Measurements from ENCODE around the gene PSIP1. TPM values are rescaled to one million over a fixed set of nuclear protein-coding genes. Genes with fewer than 3 reads are reported as not detected.
A peak's percentile ranks its signal among the peaks of the same experiment; 100 is the strongest.
"Not testable (repeated sequence)": the region's sequence is repeated elsewhere in the genome, so short reads cannot be mapped to it uniquely, and the experiment has no call there.

Gene PSIP1
- total RNA-seq, 1 donor from 2014 or later = 183 TPM

DNA sequence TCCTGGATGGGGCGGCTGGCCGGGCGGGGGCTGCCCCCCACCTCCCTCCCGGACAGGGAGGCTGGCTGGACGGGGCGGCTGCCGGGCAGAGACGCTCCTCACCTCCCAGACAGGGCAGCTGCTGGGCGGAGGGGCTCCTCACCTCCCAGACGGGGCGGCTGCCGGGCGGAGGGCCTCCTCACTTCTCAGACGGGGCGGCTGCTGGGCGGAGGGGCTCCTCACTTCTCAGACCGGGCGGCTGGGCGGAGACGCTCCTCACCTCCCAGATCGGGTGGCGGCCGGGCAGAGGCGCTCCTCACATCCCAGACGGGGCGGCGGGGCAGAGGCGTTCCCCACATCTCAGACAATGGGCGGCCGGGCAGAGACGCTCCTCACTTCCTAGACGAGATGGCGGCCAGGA is 68.5 kb downstream of the PSIP1 start:
- not testable (repeated sequence) for DNase-seq (ENCODE audit: low spot score in 2 of 2); FAIRE-seq

DNA sequence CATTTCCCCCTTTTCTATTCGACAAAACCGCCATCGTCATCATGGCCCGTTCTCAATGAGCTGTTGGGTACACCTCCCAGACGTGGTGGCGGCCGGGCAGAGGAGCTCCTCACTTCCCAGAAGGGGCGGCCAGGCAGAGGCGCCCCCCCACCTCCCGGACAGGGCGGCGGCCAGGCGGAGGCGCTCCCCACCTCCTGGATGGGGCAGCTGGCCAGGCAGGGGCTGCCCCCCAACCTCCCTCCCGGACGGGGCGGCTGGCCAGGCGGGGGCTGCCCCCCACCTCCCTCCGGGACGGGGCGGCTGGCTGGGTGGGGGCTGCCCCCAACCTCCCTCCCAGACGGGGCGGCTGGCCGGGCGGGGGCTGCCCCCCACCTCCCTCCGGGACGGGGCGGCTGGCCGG is 68.9 kb downstream of the PSIP1 start:
- not testable (repeated sequence) for FAIRE-seq

DNA sequence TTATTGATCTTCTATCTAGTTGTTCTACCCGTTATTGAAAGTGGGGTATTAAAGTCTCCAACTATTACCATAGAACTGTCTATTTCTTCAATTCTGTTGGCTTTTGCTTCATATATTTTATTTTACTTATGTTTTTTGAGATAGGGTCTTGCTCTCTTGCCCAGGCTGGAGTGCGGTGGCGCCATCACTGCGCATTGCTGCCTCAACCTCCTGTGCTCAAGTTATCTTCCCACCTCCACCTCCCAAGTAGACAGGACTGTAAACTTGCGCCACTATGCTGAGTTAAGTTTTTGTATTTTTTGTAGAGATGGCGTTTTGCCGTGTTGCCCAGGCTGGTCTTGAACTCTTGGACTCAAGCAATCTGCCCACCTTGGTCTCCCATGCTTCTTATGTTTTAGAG is 71.9 kb downstream of the PSIP1 start:
- FAIRE-seq (no peak), DNase-seq (ENCODE audit: low spot score in 2 of 2) (no peak)

More for the DNA sequence above, 68.9 kb downstream of the PSIP1 start:
- not testable (repeated sequence) for DNase-seq (ENCODE audit: low spot score in 2 of 2)

DNA sequence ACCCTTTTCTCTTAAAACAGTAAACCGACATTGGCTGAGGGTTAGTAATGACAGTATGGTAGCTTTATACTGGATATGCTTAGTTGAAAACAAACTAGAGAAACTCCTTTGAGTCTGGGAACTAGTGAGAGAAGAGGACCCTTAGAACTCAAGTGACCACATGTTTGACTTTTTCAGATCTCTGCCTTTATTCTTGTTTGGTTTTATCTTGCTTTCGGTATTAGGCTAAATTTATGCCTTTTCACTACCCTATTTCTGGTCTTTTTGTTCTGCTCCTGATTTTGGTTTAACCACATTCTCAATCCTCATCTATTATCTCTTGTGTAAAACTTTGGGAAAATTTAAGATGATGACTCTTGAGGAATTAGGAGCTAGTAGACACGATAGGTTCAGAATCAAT is 77.1 kb downstream of the PSIP1 start:
- DNase-seq (ENCODE audit: low spot score in 2 of 2) = no peak
- FAIRE-seq = no peak

DNA sequence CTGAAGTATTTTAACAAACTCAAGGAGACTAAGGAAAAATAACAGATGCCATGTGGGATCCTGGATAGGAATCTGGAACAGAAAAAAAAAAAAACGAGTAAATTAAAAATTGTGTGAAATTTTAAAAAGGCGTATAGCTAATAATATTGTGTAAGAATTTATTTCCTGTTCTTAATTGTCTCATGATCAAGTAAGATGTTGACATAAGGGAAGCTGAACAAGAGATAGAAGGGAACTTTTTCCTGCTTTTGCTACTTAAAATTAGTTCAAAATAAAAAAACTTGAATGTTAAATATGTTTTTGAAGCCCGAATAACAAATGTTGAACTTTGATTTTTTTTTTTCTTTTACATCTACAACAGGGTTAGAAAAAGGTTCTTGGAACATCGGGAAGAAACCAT is 77.6 kb downstream of the PSIP1 start:
- DNase-seq (ENCODE audit: low spot score in 2 of 2) (no peak), FAIRE-seq (peak; percentile 30)

DNA sequence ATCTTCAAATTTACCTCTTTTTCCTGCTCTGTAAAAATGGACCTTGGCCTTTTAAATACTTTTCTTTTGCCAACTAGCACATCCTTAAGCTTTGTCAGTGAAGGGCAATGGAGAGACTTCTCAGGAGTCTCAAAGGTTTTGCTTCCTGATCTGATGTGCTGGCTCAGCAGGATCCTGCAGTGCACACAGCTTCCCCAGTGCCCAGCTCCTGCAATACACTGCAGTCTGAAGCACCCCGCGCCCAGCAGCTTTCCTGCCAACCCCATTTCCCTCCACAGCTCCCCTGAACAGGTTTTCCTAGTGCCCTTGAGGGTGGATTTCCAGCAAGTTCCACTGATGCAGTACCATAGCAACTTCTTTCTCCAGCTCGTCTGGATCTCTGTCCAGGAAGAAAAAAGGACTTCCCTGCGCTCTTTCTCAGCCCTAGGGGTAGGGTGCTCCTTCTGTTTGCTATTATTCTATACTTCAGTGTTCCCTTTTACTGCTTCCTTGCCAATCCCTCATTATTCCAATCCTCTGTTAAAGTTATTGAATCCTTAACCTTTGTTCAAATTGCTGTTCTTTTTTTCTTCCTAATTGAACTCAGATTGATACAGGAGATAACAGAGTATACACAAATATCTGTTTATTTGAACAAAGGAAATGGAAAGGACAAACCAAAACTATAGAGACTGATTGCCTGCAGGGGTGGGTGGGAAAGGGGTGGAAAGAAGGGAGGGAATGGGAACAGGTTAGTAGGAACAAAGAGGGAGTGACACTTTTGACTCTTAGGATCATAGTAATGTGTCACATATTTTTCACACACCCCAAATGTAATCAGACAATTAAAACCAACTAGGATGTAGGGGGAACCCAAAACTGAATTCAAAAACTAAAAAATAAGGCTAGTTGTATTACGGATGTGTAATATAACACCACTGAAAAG is 79.6 kb downstream of the PSIP1 start:
- DNase-seq (ENCODE audit: low spot score in 2 of 2) (no peak), FAIRE-seq (no peak)

DNA sequence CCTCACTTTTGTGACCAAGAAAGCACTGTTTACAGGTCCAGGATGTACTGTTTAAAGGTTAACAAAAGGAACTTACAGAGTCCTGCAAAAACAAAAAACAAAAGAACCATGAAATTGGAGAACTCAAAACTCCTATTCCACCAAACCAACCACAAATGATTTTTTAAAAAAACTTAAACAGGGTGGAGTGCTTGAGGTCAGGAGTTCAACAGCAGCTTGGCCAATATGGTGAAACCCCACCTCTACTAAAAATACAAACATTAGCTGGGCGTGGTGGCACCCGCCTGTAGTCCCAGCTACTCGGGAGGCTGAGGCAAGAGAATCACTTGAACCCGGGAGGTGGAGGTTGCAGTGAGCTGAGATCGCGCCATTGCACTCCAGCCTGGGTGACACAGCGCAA is 83.1 kb downstream of the PSIP1 start:
- DNase-seq (ENCODE audit: low spot score in 2 of 2); FAIRE-seq: not testable (repeated sequence)

DNA sequence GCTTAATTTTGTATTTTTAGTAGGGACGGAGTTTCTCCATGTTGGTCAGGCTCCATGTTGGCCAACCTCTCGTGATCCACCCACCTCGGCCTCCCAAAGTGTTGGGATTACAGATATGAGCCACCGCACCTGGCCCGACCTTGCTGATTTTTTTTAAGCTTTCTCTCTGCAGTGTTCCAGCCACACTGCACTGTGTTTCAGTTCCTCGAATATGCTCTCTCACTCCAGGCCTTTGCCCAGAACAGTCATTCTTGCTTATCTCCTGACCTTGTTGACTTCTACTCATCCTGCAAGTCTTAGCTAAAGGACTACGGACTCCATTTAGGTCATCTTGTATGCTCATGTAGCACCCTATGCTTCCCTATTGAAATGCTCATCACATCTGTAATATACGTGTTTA is 84.8 kb downstream of the PSIP1 start:
- FAIRE-seq = no peak
- DNase-seq (ENCODE audit: low spot score in 2 of 2) = no peak

DNA sequence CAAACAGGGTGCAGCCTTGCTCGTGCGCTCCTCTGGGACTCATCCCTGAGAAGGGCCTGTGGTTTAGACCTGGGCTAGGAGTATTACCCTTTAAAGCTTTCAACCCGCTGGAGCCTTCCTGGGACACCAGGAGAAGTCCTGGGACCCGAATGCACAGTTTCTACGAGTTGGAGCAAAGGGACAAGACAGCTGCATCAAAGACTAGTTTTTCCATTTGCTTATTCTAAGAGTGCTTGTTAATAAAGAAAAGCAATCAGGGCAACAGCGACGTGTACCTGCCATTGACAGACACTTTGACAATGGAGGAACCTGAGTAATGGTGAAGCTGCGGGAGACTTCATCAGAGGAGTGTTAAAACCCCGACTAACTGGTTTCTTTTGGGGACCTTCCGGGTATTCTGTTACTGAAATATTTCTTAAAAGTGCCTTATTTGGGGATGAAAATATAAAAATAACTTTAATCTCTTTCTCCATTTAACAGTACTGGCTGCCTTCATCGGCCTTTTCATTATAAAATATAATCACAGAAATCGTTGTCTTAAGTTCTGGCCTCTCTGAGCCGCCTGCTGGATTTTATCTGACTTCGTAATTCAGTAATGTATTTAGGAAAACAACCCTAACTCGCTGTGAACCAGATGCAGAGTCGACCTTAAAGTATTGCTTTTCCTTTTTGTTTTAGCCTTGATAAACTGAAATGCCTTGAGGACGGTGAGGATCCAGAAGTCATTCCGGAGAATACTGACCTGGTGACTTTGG is 87.4 kb downstream of the PSIP1 start:
- no peak for DNase-seq (ENCODE audit: low spot score in 2 of 2)
- FAIRE-seq = no peak

DNA sequence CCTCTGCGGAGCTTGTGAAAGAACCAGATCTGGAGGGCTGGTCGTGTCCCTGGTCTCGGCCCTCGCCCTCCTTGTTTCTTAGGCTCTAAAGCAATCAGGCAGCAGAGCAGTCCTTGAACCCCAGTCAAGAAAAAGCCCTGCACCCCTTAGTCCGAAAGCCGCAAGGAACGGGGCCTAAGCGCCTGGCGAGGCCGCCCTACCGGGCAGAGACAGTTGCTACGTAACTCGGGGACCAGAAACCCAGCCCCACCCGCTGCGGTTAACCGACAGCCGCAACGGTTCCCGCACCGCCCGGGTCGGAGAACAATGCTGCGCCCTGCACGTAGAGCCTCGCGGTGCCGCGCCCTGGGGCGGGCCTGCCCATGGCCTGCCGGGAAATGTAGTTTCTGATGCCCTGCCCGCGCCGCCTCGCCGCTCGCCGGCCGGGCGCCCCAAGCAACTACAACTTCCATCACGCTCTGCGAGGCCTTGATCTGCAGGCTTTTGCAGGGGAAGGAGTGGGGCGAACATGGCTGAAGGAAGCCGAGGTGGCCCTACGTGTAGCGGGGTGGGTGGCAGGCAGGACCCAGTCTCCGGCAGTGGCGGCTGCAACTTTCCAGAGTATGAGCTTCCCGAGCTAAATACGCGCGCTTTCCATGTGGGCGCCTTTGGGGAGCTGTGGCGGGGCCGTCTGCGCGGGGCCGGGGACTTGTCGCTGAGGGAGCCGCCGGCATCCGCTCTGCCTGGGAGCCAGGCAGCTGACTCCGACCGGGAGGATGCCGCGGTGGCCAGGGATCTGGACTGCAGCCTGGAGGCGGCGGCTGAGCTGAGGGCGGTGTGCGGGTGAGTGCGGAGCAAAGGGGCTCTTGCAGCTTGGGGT is 88.2 kb downstream of the PSIP1 start, which contains the start of gene SNAPC3:
Gene SNAPC3 (plus strand): TSS at position 505 of the 859 bp plus-strand sequence. CDS start 4 bp downstream, at position 509.
- no peak for FAIRE-seq
- peak; percentile 94 for DNase-seq (ENCODE audit: low spot score in 2 of 2)

DNA sequence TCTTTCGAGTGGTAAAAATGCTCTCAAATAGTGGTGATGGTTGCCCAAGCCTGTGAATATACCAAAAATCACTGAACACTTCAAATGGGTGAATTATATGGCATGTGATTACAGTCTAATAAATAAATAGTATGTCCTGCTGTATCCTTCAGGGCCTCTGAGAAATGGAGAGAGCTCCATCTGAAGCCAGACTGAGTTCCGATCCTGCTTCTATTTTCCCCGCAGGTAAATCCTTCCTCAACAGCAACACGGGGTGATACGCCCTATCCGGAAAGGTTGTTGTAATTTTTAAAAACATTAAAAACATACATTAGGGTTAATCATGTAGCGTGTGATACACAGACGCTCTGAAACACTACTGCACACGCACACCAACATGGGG is 88.8 kb downstream of the PSIP1 start:
- DNase-seq (ENCODE audit: low spot score in 2 of 2) = no peak
- FAIRE-seq = no peak

DNA sequence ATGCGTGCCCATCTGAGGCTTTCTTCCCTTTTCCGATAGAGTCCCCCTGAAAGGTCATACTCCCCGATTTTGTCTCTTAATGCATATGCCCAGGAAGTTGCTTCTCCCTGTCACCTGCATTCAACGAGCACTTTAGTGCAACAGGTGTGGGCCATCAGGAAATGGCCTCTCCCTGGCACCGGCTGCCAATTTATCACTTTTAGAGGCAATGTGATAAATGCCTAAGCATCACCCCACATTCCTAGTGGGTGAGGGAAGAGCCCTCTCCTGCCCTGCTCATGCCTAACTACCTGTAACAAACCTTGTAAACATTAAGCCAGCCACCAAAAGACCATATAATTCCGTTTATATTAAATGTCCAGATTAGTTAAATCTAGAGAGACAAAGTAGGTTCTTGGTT is 89.2 kb downstream of the PSIP1 start:
- no peak for FAIRE-seq

DNA sequence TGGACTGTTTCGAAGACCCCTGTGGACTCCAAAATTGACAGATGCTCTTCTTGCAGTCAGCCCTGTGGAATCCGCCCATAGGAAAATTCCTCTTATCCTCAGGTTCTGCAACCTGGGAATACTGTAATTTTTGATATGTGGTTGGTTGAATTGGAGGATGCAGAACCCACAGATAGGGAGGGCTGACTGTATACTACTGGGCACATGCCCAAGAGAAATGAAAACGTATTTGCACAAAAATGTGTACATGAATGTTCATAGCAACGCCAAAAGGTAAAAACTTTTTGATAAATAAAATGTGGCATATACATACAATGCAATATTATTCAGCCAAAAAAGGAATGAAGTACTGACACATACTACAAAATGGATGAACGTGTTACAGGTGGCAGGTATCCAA is 90.0 kb downstream of the PSIP1 start:
- DNase-seq (ENCODE audit: low spot score in 2 of 2) (no peak), FAIRE-seq (no peak)

More for the DNA sequence above, 89.2 kb downstream of the PSIP1 start:
- DNase-seq (ENCODE audit: low spot score in 2 of 2) = no peak

DNA sequence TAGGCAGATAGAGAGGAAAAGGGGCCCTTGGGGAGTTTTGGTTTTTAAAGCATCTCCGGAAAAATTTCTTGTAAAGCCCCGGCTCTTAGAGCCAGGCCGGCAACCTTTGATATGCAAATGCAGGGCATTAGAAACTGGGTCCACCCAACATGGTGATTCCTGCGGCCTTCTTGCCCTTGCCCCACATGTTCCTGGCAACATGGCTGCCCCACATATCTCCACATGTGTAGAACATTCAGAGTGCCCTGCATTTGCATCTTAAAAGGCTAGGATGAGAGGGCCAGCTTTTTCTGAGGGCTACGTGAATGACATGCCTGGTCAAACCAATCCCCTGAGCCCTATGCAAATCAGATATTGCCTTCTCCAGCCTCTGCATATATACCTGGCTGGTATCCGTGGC is 93.1 kb downstream of the PSIP1 start:
- FAIRE-seq = no peak
- no peak for DNase-seq (ENCODE audit: low spot score in 2 of 2)

DNA sequence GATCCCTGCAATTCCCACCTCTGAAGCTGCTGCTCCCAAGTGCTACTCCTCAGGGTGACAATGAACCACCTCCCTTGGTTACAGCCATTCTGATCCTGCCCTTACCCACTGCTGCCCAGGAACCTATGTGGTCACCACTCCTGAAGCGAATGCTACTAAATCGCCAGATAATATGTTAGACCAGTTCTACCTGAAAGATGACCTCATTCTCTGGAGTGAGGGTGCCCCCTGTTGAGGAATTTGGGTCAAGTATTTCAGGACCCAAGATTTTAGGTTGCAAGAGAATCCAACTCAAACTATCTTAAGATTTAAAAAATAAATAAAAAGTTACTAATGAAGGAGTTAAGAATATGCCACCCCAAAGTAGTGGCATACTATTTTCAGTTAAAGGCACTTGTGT is 93.9 kb downstream of the PSIP1 start:
- no peak for FAIRE-seq
- no peak for DNase-seq (ENCODE audit: low spot score in 2 of 2)

Small RNA genes within 50 kb of the gene (small RNA-seq; reads per million reads assigned to genes)
- gene AL513423.1 = not detected
- not detected for gene RN7SL98P
- gene RNU6-246P = not detected
- not detected for gene RNU6-319P

Other genes with a start within 250 kb of the PSIP1 start
- 4.9 TPM for gene TTC39B, start 203.8 kb downstream of the PSIP1 start, total RNA-seq
- 72.2 TPM for gene SNAPC3, start 88.1 kb downstream of the PSIP1 start, total RNA-seq
- gene CCDC171, start 42.1 kb upstream of the PSIP1 start, total RNA-seq = 28.9 TPM